HTR-8/SVneo (cell line): ENCODE data around the gene ADM.

Experiments
- DNase-seq: peaks from one replicate; pipeline ENCODE4 v3.0.0; 2011; ENCODE audit warnings: low spot score, mixed read lengths; ENCODE audit not compliant: insufficient read length
- FAIRE-seq: peaks from 2 replicates; lab custom pipeline; 2011; peaks lifted over from hg19 to GRCh38; lab: Jason Lieb, UNC

ADM gene

DNA sequence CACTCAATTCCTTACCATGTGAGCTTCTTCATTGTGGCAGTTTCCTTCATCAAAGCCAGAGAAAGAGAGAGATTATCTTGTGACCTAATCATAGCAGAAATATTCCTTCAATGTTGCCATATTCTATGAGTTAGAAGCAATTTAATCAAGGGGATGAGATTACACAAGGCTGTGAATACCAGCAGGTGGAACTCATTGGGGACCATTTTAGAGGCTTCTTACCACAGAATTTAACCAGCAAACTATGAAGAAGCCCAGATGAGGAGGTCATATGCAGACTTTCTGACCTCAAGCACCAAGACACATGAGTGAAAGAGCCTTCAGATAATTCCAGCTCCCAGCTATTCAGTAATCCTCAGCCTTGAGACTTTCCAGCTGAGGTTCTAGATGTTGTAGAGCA is 51.3 kb downstream of the ADM start:
- DNase-seq (no peak), FAIRE-seq (no peak)
